Prostate gland (tissue), 2 donors: ENCODE measurements around the gene SCFD2. TPM values are rescaled to one million over a fixed set of nuclear protein-coding genes. Genes with fewer than 3 reads are reported as not detected.

Experiments
- DNase-seq: peaks from one replicate; pipeline ENCODE4 v3.0.0-alpha.2; 2019; ENCODE audit warnings: low spot score
- H3K27ac ChIP-seq, 2 donors: fragments of 200-600 bp; sonication (generic); 2 replicates each; pipeline ENCODE4 v1.5.1; 2017 to 2019
- H3K27me3 ChIP-seq: fragments of 200-600 bp; sonication (generic); replicated peaks from 2 replicates; pipeline ENCODE4 v1.5.1; 2019; ENCODE audit not compliant: insufficient read depth
- H3K36me3 ChIP-seq, 2 donors: fragments of 200-600 bp; sonication (generic); 1 replicate in 1 of 2; 2 replicates in 1 of 2; pipeline versions ENCODE4 v1.5.1 to v1.8.1; 2017 to 2019
- H3K4me1 ChIP-seq: fragments of 200-600 bp; sonication (generic); replicated peaks from 2 replicates; pipeline ENCODE4 v1.5.1; 2019
- H3K4me3 ChIP-seq, 2 donors: fragments of 200-600 bp; sonication (generic); 2 replicates each; pipeline ENCODE4 v1.5.1; 2017 to 2019
- H3K9me3 ChIP-seq: fragments of 200-600 bp; sonication (generic); 2 replicates; pipeline ENCODE4 v1.5.1; 2017
- POLR2A ChIP-seq: fragments of 450-650 bp; IDR thresholded peaks from one replicate; pipeline ENCODE4 v1.6.1; 2016; ENCODE audit warnings: antibody characterized with exemption, mild to moderate bottlenecking
- POLR2AphosphoS5 ChIP-seq: sonication (generic); formaldehyde crosslinking; IDR thresholded peaks from one replicate; pipeline ENCODE4 v1.6.1; 2017; ENCODE audit warnings: antibody characterized with exemption
- WGBS: methylation state at CpG from one replicate; pipeline ENCODE4 v1.1.5; 2018; 5-methylcytosine and 5-hydroxymethylcytosine counted together
- intact Hi-C: fragments of 100-400 bp; cut with DNase I; formaldehyde crosslinking; loops from one replicate; pipeline ENCODE4 v1.14.2; 2022
- total RNA-seq, 2 donors: library from RNA; depleted of rRNA; stranded (reverse); fragments of >200 nt; gene quantifications; one replicate each; pipeline ENCODE4 v1.1.0, GENCODE V29; 2016
- TF ChIP-seq, protein P1 (sequence below), 4 experiments: fragments of 200-600 bp in 2 of 4; fragments of 450-650 bp in 2 of 4; sonication (generic) in 2 of 4; IDR thresholded peaks; 1 replicate in 3 of 4; 2 replicates in 1 of 4; pipeline ENCODE4 v1.5.1; 2016 to 2019; ENCODE audit warnings: antibody characterized with exemption in 4 of 4, mild to moderate bottlenecking in 2 of 4, moderate library complexity in 2 of 4

SCFD2 gene
- total RNA-seq, 2 donors from 2014 or later, result 10.7 to 21.1 TPM

GRCh38 chr4:53064609-53065008 lies 301.3 kb downstream of the SCFD2 start:
- no peak overlapping the region for H3K27ac ChIP-seq
- intact Hi-C loops, result no loop called here
- no peak for TF ChIP-seq POLR2A
- no peak for TF ChIP-seq POLR2AphosphoS5
- H3K4me1 ChIP-seq, result no peaks in the 10 kb centered on the region
- 38% methylated on average over 1 of the region's 1 CpG for WGBS
- H3K4me3 ChIP-seq, result no peak overlapping the region
- no peaks in the 10 kb centered on the region for H3K27me3 ChIP-seq
- H3K9me3 ChIP-seq, result no peaks in the 10 kb centered on the region
- H3K36me3 ChIP-seq, result no peaks in the 10 kb centered on the region
- DNase-seq, result no peak

GRCh38 chr4:53061091-53061850 lies 304.6 kb downstream of the SCFD2 start:
- H3K36me3 ChIP-seq, result no peaks in the 10 kb centered on the region
- H3K27me3 ChIP-seq, result no peaks in the 10 kb centered on the region
- no peaks in the 10 kb centered on the region for H3K9me3 ChIP-seq
- DNase-seq, result no peak
- TF ChIP-seq, protein P1, sequence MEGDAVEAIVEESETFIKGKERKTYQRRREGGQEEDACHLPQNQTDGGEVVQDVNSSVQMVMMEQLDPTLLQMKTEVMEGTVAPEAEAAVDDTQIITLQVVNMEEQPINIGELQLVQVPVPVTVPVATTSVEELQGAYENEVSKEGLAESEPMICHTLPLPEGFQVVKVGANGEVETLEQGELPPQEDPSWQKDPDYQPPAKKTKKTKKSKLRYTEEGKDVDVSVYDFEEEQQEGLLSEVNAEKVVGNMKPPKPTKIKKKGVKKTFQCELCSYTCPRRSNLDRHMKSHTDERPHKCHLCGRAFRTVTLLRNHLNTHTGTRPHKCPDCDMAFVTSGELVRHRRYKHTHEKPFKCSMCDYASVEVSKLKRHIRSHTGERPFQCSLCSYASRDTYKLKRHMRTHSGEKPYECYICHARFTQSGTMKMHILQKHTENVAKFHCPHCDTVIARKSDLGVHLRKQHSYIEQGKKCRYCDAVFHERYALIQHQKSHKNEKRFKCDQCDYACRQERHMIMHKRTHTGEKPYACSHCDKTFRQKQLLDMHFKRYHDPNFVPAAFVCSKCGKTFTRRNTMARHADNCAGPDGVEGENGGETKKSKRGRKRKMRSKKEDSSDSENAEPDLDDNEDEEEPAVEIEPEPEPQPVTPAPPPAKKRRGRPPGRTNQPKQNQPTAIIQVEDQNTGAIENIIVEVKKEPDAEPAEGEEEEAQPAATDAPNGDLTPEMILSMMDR (IDR thresholded peaks at IDR 0.05), result no peak
- TF ChIP-seq POLR2A, result no peak
- TF ChIP-seq POLR2AphosphoS5, result no peak
- no peak overlapping the region for H3K27ac ChIP-seq
- no peaks in the 10 kb centered on the region for H3K4me1 ChIP-seq
- intact Hi-C loops, result no loop called here
- 98% methylated on average over 8 of the region's 8 CpGs for WGBS
- H3K4me3 ChIP-seq, result no peak overlapping the region

- Histone ChIP-seq H3K4me3 (no peak overlapping the region), H3K9me3 (no peaks in the 10 kb centered on the region), H3K36me3 (no peaks in the 10 kb centered on the region), H3K27ac (no peak overlapping the region), H3K27me3 (no peaks in the 10 kb centered on the region), H3K4me1 (no peaks in the 10 kb centered on the region)
- 66% methylated on average over 3 of the region's 3 CpGs for WGBS
- TF ChIP-seq POLR2A (no peak), POLR2AphosphoS5 (no peak)
- TF ChIP-seq, protein P1 (IDR thresholded peaks at IDR 0.05), result no peak
- intact Hi-C loops, result no loop called here
- no peak for DNase-seq
Measured at GRCh38 chr4:53060278-53060677, 305.6 kb downstream of the SCFD2 start.

DNA sequence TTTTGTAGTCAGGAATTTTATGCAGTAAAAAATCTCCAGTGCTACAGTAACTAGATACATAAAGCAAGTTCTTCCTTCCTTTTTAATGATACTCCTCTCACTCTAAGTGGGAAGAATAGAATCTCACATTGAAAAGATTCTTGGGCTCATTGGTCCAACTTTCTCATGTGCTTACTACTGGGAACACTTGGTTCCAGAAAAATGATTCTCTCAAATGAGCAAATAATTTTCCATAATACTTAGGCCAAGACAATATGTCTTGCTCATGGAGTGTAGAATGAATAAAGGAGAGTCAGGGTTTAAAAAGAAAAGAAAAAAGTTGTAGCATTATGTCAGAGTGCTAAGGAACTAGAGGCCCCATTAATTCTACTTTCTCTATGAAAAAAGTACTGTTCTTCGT lies 306.0 kb downstream of the SCFD2 start:
- 97% methylated on average over 1 of the region's 1 CpG for WGBS
- H3K27ac ChIP-seq, result no peak overlapping the region
- no peak for DNase-seq
- intact Hi-C loops, result no loop called here
- TF ChIP-seq POLR2A, result no peak
- TF ChIP-seq, protein P1 (IDR thresholded peaks at IDR 0.05), result no peak
- no peaks in the 10 kb centered on the region for H3K36me3 ChIP-seq
- H3K9me3 ChIP-seq, result no peaks in the 10 kb centered on the region
- H3K4me3 ChIP-seq, result no peak overlapping the region
- no peaks in the 10 kb centered on the region for H3K4me1 ChIP-seq
- H3K27me3 ChIP-seq, result no peaks in the 10 kb centered on the region

GRCh38 chr4:53059256-53059655 lies 306.6 kb downstream of the SCFD2 start:
- intact Hi-C loops, result no loop called here
- no peak for DNase-seq
- TF ChIP-seq, protein P1 (IDR thresholded peaks at IDR 0.05), result no peak
- H3K27me3 ChIP-seq, result no peaks in the 10 kb centered on the region
- no peak overlapping the region for H3K4me3 ChIP-seq
- WGBS, result 84% methylated on average over 4 of the region's 4 CpGs
- no peaks in the 10 kb centered on the region for H3K4me1 ChIP-seq
- H3K36me3 ChIP-seq, result no peaks in the 10 kb centered on the region
- no peaks in the 10 kb centered on the region for H3K9me3 ChIP-seq
- no peak overlapping the region for H3K27ac ChIP-seq
